Right lobe of liver (tissue), 6 donors: ENCODE measurements around the gene CSNK1G1. TPM values are rescaled to one million over a fixed set of nuclear protein-coding genes. Genes with fewer than 3 reads are reported as not detected.
"Not testable (repeated sequence)": the region's sequence is repeated elsewhere in the genome, so short reads cannot be mapped to it uniquely, and the experiment has no call there.

Source experiments
- ATAC-seq, 4 donors: fragments of 200-7000 bp; cut with Tn5 transposase; one replicate each; pipeline ENCODE4 v1.9.1; 2020; ENCODE audit warnings: mild to moderate bottlenecking in 4 of 4, moderate library complexity in 4 of 4
- DNase-seq, 3 donors: peaks; one replicate each; pipeline ENCODE4 v3.0.0-alpha.2; 2020
- H3K27ac ChIP-seq, 3 donors: fragments of 200-600 bp; one replicate each; pipeline ENCODE4 v1.8.0; 2022
- H3K27me3 ChIP-seq, 2 donors: fragments of 200-600 bp; one replicate each; pipeline ENCODE4 v1.8.0; 2022
- H3K36me3 ChIP-seq, 4 donors: fragments of 200-600 bp; sonication (generic) in 1 of 4; one replicate each; pipeline versions ENCODE4 v1.5.1 to v1.8.0; 2017 to 2022; ENCODE audit warnings: control low read depth in 1 of 4
- H3K4me1 ChIP-seq, 4 donors: fragments of 200-600 bp; sonication (generic) in 1 of 4; one replicate each; pipeline versions ENCODE4 v1.5.1 to v1.8.0; 2017 to 2022; ENCODE audit warnings: control low read depth in 1 of 4
- H3K4me3 ChIP-seq, 3 donors: fragments of 200-600 bp; one replicate each; pipeline ENCODE4 v1.8.0; 2022
- H3K9me3 ChIP-seq, 4 donors: fragments of 200-600 bp; sonication (generic) in 1 of 4; one replicate each; pipeline versions ENCODE4 v1.5.1 to v1.8.0; 2017 to 2022; ENCODE audit warnings: control low read depth in 1 of 4
- POLR2A ChIP-seq: fragments of 450-650 bp; IDR thresholded peaks from one replicate; pipeline ENCODE4 v1.6.1; 2017; ENCODE audit warnings: antibody characterized with exemption, mild to moderate bottlenecking
- WGBS: methylation state at CpG from one replicate; pipeline ENCODE4 v1.1.6; 2018; ENCODE audit warnings: low coverage, low lambda C conversion rate; ENCODE audit not compliant: insufficient coverage; ENCODE audit errors: missing lambda C conversion rate; 5-methylcytosine and 5-hydroxymethylcytosine counted together
- intact Hi-C, 2 donors: fragments of 100-400 bp; cut with DNase I; formaldehyde crosslinking; loops; one replicate each; pipeline versions ENCODE4 v1.11.2 to v1.14.1; 2022
- total RNA-seq, 6 experiments: library from RNA; depleted of rRNA in 2 of 6; stranded (reverse); fragments of >200 nt in 2 of 6; fragmentation: NEBNext Ultra II Directional in 3 of 6; extraction: Animal tissue kit (Norgen Biotek cat#: 25700) in 3 of 6; gene quantifications; one replicate each; pipeline versions ENCODE4 v1.1.0 to v1.2.4, GENCODE V29; 2016 to 2023
- TF ChIP-seq, protein P1 (sequence below), 4 donors: fragments of 200-600 bp in 3 of 4; fragments of 450-650 bp in 1 of 4; IDR thresholded peaks; one replicate each; pipeline versions ENCODE4 v1.5.1 to v1.8.0; 2016 to 2022; ENCODE audit warnings: antibody characterized with exemption in 4 of 4, mild to moderate bottlenecking in 2 of 4
- donor health status: DM: no; HTN: yes; CAD: no.
- donor health status: DM: no; HTN: no; CAD: no.
- donor health status: DM: no; HTN: no; CAD: no.
- donor health status: DM: no; HTN: yes; CAD: no.
- donor health status: DM: no; HTN: yes; CAD: no.

Gene CSNK1G1
- total RNA-seq, 6 experiments from 2014 or later, result 3.9 to 7.1 (median 5.5) TPM

DNA sequence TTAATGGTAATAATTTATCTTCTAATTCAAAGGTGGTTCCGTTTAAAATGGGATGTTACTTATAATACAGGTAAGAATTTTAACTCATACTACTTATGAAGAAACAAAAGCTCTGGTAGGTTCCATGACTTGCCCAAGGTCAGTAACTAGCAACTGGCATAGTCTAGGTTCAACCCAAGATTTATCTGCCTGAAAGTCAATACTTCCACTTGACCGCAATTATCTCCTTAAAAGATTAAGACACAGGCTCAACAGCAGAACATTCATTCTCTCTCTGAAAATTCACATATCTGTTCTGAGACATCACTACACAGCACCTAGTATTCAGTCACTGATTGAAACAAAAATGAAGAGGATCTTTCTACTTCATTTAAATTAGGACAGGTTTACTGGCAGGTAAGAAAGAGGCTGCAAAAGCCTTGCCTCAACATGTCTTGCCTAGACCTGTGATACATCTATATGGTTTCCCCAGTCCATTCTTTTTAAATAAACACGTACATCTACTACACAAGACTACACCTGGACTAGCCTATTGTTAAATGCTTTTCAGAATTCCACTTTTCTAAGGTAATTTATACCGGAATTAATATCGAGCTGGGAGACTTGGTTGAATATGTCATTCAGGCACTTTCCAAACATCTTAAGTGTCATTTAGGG, 1.2 kb downstream of the CSNK1G1 start:
- no peak for TF ChIP-seq POLR2A
- TF ChIP-seq, protein P1, sequence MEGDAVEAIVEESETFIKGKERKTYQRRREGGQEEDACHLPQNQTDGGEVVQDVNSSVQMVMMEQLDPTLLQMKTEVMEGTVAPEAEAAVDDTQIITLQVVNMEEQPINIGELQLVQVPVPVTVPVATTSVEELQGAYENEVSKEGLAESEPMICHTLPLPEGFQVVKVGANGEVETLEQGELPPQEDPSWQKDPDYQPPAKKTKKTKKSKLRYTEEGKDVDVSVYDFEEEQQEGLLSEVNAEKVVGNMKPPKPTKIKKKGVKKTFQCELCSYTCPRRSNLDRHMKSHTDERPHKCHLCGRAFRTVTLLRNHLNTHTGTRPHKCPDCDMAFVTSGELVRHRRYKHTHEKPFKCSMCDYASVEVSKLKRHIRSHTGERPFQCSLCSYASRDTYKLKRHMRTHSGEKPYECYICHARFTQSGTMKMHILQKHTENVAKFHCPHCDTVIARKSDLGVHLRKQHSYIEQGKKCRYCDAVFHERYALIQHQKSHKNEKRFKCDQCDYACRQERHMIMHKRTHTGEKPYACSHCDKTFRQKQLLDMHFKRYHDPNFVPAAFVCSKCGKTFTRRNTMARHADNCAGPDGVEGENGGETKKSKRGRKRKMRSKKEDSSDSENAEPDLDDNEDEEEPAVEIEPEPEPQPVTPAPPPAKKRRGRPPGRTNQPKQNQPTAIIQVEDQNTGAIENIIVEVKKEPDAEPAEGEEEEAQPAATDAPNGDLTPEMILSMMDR (IDR thresholded peaks at IDR 0.05), result no peak
- Histone ChIP-seq H3K4me3 (peak overlapping the region; percentile 65 to 78 (median 72)), H3K27me3 (no peaks in the 10 kb centered on the region), H3K36me3 (no peaks in the 10 kb centered on the region), H3K27ac (peak overlapping the region in 1 of 3 donors; percentile 47), H3K9me3 (no peaks in the 10 kb centered on the region), H3K4me1 (no peaks in the 10 kb centered on the region)
- ATAC-seq, result no peak
- no peak for DNase-seq
- intact Hi-C loops, result loop anchor here (10.0 kb wide), 1 partner anchor 150 kb away; no protein-coding TSS in a partner anchor
- 30% methylated on average over 5 of the region's 5 CpGs for WGBS

DNA sequence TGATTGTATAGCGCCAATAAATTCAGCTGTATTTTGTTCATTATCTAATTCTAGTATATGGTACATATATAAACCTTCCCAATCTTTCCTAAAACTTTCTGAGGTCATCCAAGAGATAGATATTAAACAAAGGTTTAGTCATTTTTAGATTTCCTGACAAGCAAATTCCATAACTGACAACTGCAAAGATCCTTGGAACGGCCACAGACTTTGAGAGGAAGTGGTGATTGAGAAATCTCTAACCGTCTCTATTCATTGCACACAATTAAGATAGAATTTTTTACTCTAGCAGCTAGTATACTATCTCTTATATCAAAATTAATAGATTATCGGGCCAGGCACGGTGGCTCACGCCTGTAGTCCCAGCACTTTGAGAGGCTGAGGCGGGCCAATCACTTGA, 4.7 kb downstream of the CSNK1G1 start:
- H3K36me3 ChIP-seq, result no peaks in the 10 kb centered on the region
- WGBS, result 53% methylated on average over 7 of the region's 7 CpGs
- intact Hi-C loops, result loop anchor here (10.0 kb wide), 1 partner anchor 146 kb away; no protein-coding TSS in a partner anchor
- H3K9me3 ChIP-seq, result no peaks in the 10 kb centered on the region
- no peaks in the 10 kb centered on the region for H3K4me1 ChIP-seq
- no peak for TF ChIP-seq POLR2A
- TF ChIP-seq, protein P1 (IDR thresholded peaks at IDR 0.05), result no peak
- ATAC-seq (no peak), DNase-seq (no peak)
- no peak overlapping the region for H3K27ac ChIP-seq
- no peaks in the 10 kb centered on the region for H3K27me3 ChIP-seq
- H3K4me3 ChIP-seq, result no peak overlapping the region

DNA sequence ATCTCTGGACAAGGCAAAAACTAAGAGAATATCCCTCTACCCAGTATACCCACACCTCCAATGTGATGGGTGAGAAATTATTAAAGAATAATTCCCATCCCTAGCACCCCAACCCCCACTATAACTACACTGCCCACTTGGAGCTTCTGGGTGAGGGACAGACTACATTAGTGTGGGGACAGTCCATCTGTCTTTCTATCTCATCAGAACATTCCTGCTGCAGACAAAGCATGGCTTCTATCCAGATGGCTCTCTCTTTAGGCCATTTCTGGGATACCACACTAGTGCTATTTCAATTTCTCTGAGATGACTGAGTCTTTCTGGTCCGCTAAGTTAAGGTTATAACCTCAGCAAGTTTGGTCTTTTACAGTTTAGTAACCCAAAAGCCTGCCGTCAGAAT, 6.6 kb downstream of the CSNK1G1 start:
- peaks cover 0 to 10% (median 3%) of the 10 kb centered on the region in 4 donors for H3K4me1 ChIP-seq
- H3K27me3 ChIP-seq, result no peaks in the 10 kb centered on the region
- TF ChIP-seq POLR2A, result no peak
- TF ChIP-seq, protein P1 (IDR thresholded peaks at IDR 0.05), result no peak
- intact Hi-C loops, result no loop called here
- 79% methylated on average over 2 of the region's 2 CpGs for WGBS
- DNase-seq (no peak), ATAC-seq (no peak)
- no peaks in the 10 kb centered on the region for H3K36me3 ChIP-seq
- H3K9me3 ChIP-seq, result no peaks in the 10 kb centered on the region
- no peak overlapping the region for H3K4me3 ChIP-seq
- H3K27ac ChIP-seq, result no peak overlapping the region

DNA sequence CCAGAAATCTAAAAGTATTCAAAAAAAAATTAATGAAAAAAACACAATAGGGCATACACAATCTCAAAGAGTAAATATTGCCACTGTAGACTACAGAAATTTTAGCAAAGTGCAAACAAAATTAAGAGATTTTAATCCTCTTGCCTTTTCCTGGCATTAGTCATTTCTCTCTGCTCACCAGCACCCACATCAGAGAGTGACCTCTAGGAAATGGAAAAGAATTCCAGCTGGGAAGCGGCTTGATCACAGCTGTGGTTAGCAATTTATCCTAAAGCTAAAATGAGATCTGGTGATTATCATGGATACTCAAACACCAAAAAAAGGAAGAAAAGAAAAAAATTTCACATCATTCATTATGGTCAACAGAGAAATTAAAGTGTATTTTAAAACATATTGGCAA, 7.5 kb downstream of the CSNK1G1 start:
- Histone ChIP-seq H3K27ac (no peak overlapping the region), H3K4me1 (peaks cover 0 to 10% (median 4%) of the 10 kb centered on the region in 4 donors), H3K4me3 (no peak overlapping the region), H3K9me3 (no peaks in the 10 kb centered on the region), H3K36me3 (no peaks in the 10 kb centered on the region), H3K27me3 (no peaks in the 10 kb centered on the region)
- no peak for TF ChIP-seq POLR2A
- TF ChIP-seq, protein P1 (IDR thresholded peaks at IDR 0.05), result no peak
- DNase-seq (no peak), ATAC-seq (no peak)
- WGBS, result 90% methylated on average over 1 of the region's 1 CpG
- intact Hi-C loops, result no loop called here

DNA sequence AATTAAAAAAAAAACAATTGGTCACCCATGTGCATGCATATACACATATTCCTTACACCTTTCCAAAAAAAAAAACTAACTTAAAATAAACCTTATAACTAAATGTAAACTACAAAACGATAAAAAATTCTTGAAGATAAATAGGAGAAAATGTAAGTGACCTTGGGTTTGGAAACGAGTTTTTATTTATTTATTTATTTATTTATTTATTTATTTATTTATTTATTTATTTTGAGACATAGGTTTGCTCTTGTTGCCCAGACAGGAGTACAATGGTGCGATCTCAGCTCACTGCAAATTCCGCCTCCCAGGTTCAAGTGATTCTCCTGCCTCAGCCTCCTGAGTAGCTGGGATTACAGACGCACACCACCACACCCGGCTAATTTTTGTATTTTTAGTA, 9.7 kb downstream of the CSNK1G1 start:
- H3K27me3 ChIP-seq, intact Hi-C loops, H3K36me3 ChIP-seq, ATAC-seq, H3K9me3 ChIP-seq, H3K27ac ChIP-seq, H3K4me1 ChIP-seq, DNase-seq, H3K4me3 ChIP-seq: not testable (repeated sequence)
- WGBS, result 95% methylated on average over 6 of the region's 6 CpGs
